Measurements from ENCODE around the gene DHDDS.
A peak's percentile ranks its signal among the peaks of the same experiment; 100 is the strongest.

DHDDS gene

GRCh38 chr1:26417111-26417759 is 14.9 kb upstream of the DHDDS start:
- peak in 44 of 51 donors; percentile 1 to 76 (median 27) for DNase-seq

DNA sequence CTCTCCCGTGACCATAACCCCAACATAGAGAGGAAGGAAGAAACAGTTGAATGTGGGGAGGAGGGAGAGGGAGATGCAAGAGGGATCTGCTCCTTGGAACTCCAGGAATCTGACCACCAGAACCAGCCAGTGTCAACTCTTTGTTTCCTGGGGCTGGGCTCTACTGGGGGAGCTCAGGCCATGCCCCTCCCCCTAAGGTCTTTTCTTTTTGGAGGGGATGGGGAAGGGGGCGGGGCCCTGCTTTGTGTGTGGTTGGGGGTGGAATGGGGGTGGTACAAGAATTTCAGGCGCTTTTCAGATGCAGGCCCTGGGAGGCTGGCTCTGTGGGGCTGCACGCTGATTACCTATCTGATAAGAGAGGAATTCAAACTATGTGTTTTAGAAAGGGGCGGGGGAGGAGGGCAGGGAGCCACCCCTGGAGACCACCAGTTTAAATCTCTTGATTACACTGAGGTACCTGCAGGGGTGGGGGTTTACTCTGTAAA is 13.2 kb upstream of the DHDDS start:
- DNase-seq, result no peak

- no peak for DNase-seq
These were observed 12.6 kb upstream of the DHDDS start for GRCh38 chr1:26419494-26419893.

DNA sequence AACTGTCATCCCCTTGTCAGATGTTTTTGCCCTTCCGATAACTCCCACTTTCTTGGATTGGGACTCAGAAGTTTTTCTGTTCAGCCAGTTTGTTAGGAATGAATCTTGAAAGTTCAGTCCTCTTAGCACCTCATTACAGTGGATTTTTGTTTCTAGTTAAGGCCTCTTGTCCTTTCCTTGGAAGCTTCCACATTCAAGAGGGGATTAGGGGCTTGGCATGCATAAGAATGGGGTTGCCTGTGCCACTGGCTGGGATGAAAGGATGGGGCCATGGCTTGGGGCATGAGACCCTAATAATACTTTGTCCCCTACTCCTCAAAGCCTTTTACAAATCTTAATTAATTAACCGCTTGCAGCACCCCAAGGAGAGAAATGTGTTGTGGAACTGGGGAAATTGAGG is 2.4 kb upstream of the DHDDS start:
- no peak for DNase-seq

DNA sequence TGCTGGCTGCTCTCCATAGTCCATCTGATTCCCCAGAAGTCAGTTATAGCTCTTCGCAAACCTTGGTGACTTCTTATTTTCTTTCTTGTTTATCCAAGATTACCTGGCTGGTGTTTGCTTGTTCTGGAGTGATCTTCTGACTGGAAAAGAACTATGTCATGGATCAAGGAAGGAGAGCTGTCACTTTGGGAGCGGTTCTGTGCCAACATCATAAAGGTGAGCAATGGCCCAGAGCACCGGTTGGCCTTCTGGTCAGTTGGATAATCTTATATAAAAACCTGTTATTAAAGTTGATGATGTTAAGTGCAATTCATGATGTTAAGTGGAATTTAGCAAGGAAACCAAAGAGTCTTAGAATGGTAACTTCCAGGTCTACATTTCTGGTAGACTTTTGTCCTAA is 672 bp downstream of the DHDDS start:
- DNase-seq, result no peak

- DNase-seq, result no peak
These were observed 2.1 kb downstream of the DHDDS start for GRCh38 chr1:26434161-26434752.

DNA sequence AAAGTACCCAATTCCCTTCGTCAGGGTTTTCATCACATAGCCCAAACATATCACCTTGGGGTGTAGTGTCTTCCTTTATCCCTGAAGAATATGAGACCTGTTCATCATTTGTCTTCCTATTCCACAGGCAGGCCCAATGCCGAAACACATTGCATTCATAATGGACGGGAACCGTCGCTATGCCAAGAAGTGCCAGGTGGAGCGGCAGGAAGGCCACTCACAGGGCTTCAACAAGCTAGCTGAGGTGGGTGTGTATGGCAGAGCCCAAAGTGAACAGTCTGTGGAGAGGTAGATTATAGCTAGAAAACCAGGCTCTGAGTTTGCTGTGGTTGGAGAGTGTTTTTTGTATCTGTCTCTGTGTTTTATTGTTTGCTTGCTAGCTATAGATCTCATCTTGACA is 5.9 kb downstream of the DHDDS start:
- DNase-seq, result no peak

DNA sequence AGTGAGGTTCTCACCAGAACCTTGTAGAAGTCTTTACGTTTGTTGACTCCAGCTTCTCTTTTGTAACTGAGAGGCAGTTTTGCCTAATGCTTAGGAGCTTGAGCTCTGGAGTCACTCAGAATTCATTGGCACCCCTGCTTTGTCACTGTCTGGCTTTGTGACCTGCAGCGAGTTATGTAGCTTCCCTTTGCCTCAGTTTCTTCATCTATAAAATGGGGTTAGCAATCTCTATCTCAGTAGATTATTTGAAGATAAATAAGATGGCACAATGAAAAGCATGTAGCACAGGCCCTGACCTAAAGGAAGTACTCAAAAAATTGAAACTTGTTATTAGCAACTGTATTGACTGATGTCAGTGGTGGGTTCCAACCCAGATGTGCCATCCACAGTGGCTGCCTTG is 8.1 kb downstream of the DHDDS start:
- DNase-seq, result no peak

DNA sequence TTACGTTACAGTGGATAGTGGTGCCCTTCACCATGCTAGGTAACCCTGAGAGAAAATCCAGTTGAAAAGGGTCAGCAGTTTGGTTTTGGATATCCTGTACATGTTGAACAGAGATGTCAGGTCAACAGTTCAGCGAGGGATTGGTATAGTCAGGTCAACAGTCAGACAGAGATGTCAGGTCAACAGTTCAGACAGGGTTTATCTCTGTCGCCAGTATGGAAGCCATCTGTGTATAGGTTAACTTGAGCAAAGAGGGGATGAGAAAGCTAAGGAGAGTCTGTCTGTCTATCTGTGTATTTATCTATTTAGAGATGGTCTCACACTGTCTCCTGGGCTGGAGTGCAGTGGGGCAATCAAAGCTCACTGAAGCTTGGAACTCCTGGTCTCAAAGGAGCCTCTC is 17.7 kb downstream of the DHDDS start:
- DNase-seq, result no peak

DNA sequence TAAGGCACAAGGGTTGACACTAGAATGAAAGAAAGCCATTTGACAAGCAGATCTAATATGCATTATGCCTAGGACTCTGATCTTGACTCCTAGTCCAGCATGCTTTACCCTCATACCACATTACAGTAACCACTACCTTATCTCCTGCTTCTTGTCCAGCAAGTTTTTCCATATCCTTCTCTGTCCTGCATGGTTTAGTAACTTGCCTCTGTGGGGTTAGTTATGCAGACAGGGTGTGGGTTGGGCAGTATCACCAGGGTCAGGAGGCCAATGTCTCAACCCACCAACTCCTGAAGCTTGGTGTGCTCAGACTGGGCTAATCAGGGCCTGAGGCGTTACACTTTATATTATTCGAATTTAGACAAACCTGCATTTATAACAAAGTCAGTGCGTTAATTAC is 18.8 kb downstream of the DHDDS start:
- DNase-seq, result no peak

GRCh38 chr1:26452459-26453183 is 20.5 kb downstream of the DHDDS start:
- no peak for DNase-seq

- DNase-seq, result no peak
These were observed 27.0 kb downstream of the DHDDS start for GRCh38 chr1:26459148-26459547.

- peak in 1 of 51 donors; percentile 1 for DNase-seq
These were observed 27.5 kb downstream of the DHDDS start for GRCh38 chr1:26459573-26460031.

GRCh38 chr1:26468911-26469310 is 36.8 kb downstream of the DHDDS start:
- DNase-seq, result peak in 21 of 51 donors; percentile 3 to 44 (median 19)

DNA sequence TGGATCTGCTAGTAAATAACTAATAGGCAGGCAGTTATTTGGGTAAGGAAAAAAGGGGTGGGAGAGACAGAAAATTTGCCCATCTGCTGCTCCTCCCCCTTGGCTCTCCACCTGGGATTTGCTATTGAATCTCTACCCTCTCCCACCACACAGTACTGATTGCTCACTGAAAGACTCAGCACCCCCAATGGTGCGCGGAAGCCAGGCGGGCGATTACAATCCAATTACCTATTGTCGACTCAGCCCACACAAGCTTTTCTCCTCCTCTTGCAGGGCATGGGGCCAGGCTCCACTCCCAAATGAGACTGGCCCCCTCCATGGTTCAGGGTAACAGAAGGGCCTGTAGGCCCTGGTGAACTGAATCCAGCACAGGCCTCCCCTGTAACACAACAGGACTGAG is 37.4 kb downstream of the DHDDS start:
- peak in 1 of 51 donors; percentile 10 for DNase-seq

GRCh38 chr1:26470878-26471497 is 38.9 kb downstream of the DHDDS start:
- peak in 2 of 51 donors; percentile 4 to 17 for DNase-seq

- DNase-seq, result peak in 49 of 51 donors; percentile 19 to 89 (median 71)
These were observed 39.6 kb downstream of the DHDDS start for GRCh38 chr1:26471498-26472319.

- peak in 50 of 51 donors; percentile 64 to 95 (median 89) for DNase-seq
These were observed 40.3 kb downstream of the DHDDS start, which contains the start of gene HMGN2 for GRCh38 chr1:26472320-26472900. HMGN2 (plus strand) TSS chr1:26472440; CDS start chr1:26472613, 173 bp downstream.

- peak; percentile 48 to 98 (median 92) for DNase-seq
These were observed 41.1 kb downstream of the DHDDS start for GRCh38 chr1:26472901-26473845.
